ENCODE data around the gene GPATCH4. TPM values are rescaled to one million over a fixed set of nuclear protein-coding genes. Genes with fewer than 3 reads are reported as not detected.

Gene GPATCH4
- total and polyA plus RNA-seq, 11 donors = 8.8 to 67.5 (median 15.5) TPM

GRCh38 chr1:156644640-156645039, 43.4 kb upstream of the GPATCH4 start:
- no peak for ATAC-seq
- intact Hi-C loops (cut with DNase I) = loop anchor here in 1 of 10 donors (5.0 kb wide), 1 partner anchor 38 kb away; no protein-coding TSS in a partner anchor
- H3K27ac ChIP-seq = no peak overlapping the region
- WGBS, 4 donors = 49 to 59% (median 54%) methylated on average over 1 of the region's 1 CpG
- H3K4me3 ChIP-seq = no peak overlapping the region
- TF ChIP-seq CTCF (IDR thresholded peaks at IDR 0.05) (no peak), POLR2A (IDR thresholded peaks at IDR 0.05) (no peak)
- H3K4me1 ChIP-seq = peaks cover 0 to 19% (median 12%) of the 10 kb centered on the region in 12 donors
- H3K27me3 ChIP-seq = peaks cover 16 to 82% (median 63%) of the 10 kb centered on the region in 9 donors
- H3K9me3 ChIP-seq = no peaks in the 10 kb centered on the region
- DNase-seq = no peak
- H3K36me3 ChIP-seq = no peaks in the 10 kb centered on the region

- H3K4me1 ChIP-seq = peaks cover 0 to 19% (median 13%) of the 10 kb centered on the region in 12 donors
- WGBS, 4 donors = 75 to 100% (median 88%) methylated on average over 2 to 3 of the region's 3 CpGs
- no peak for DNase-seq
- intact Hi-C loops (cut with DNase I) = no loop called here
- H3K36me3 ChIP-seq = no peaks in the 10 kb centered on the region
- no peak for TF ChIP-seq POLR2A (IDR thresholded peaks at IDR 0.05)
- no peak for TF ChIP-seq CTCF (IDR thresholded peaks at IDR 0.05)
- H3K27ac ChIP-seq = no peak overlapping the region
- H3K4me3 ChIP-seq = no peak overlapping the region
- no peaks in the 10 kb centered on the region for H3K9me3 ChIP-seq
- H3K27me3 ChIP-seq = peaks cover 20 to 86% (median 66%) of the 10 kb centered on the region in 9 donors
- ATAC-seq = no peak
Measured at GRCh38 chr1:156644146-156644545, 42.9 kb upstream of the GPATCH4 start.

GRCh38 chr1:156643778-156644092, 42.5 kb upstream of the GPATCH4 start:
- Histone ChIP-seq H3K27me3 (peaks cover 20 to 90% (median 67%) of the 10 kb centered on the region in 9 donors), H3K36me3 (no peaks in the 10 kb centered on the region), H3K4me3 (no peak overlapping the region), H3K4me1 (peaks cover 0 to 19% (median 13%) of the 10 kb centered on the region in 12 donors), H3K9me3 (no peaks in the 10 kb centered on the region), H3K27ac (no peak overlapping the region)
- no peak for ATAC-seq
- TF ChIP-seq CTCF (IDR thresholded peaks at IDR 0.05) (no peak), POLR2A (IDR thresholded peaks at IDR 0.05) (no peak)
- WGBS, 4 donors = 64 to 86% (median 82%) methylated on average over 7 of the region's 7 CpGs
- intact Hi-C loops (cut with DNase I) = no loop called here
- no peak for DNase-seq

- H3K4me3 ChIP-seq = no peak overlapping the region
- 59 to 70% (median 68%) methylated on average over 6 to 7 of the region's 7 CpGs for WGBS, 4 donors
- peaks cover 0 to 19% (median 13%) of the 10 kb centered on the region in 12 donors for H3K4me1 ChIP-seq
- no peak overlapping the region for H3K27ac ChIP-seq
- intact Hi-C loops (cut with DNase I) = no loop called here
- peaks cover 20 to 92% (median 70%) of the 10 kb centered on the region in 9 donors for H3K27me3 ChIP-seq
- TF ChIP-seq POLR2A (IDR thresholded peaks at IDR 0.05) (no peak), CTCF (IDR thresholded peaks at IDR 0.05) (no peak)
- no peaks in the 10 kb centered on the region for H3K9me3 ChIP-seq
- ATAC-seq (no peak), DNase-seq (no peak)
- no peaks in the 10 kb centered on the region for H3K36me3 ChIP-seq
Measured at GRCh38 chr1:156643049-156643777, 41.9 kb upstream of the GPATCH4 start.

Measured in heart left ventricle (tissue), 16 donors.